Kidney capillary endothelial cell (primary cell): ENCODE measurements around the gene APBA2.

Experiments used
- DNase-seq: peaks from one replicate; pipeline ENCODE4 v3.0.0-alpha.2; 2018; ENCODE audit warnings: low spot score

The APBA2 gene

GRCh38 chr15:28957606-28958498, 72.1 kb downstream of the APBA2 start:
- DNase-seq: no peak

- no peak for DNase-seq
These were observed 73.6 kb downstream of the APBA2 start for GRCh38 chr15:28959326-28959725.

- peak; percentile 60 for DNase-seq
These were observed 75.2 kb downstream of the APBA2 start for GRCh38 chr15:28960979-28961378.

GRCh38 chr15:28961391-28961790, 75.6 kb downstream of the APBA2 start:
- no peak for DNase-seq

GRCh38 chr15:28962851-28963710, 77.3 kb downstream of the APBA2 start:
- DNase-seq: no peak

- DNase-seq: no peak
These were observed 77.9 kb downstream of the APBA2 start for GRCh38 chr15:28963711-28964081.

- no peak for DNase-seq
These were observed 78.3 kb downstream of the APBA2 start for GRCh38 chr15:28964098-28964497.

- DNase-seq: no peak
These were observed 81.3 kb downstream of the APBA2 start for GRCh38 chr15:28967066-28967465.

- no peak for DNase-seq
These were observed 82.2 kb downstream of the APBA2 start for GRCh38 chr15:28967990-28968389.

- DNase-seq: no peak
These were observed 83.8 kb downstream of the APBA2 start for GRCh38 chr15:28969511-28970085.

- no peak for DNase-seq
These were observed 88.4 kb downstream of the APBA2 start for GRCh38 chr15:28974142-28974541.

GRCh38 chr15:28975766-28976179, 90.0 kb downstream of the APBA2 start:
- DNase-seq: peak; percentile 62

GRCh38 chr15:28977377-28978010, 91.7 kb downstream of the APBA2 start:
- DNase-seq: peak; percentile 88

- DNase-seq: no peak
These were observed 92.2 kb downstream of the APBA2 start for GRCh38 chr15:28978011-28978378.

- DNase-seq: no peak
These were observed 92.9 kb downstream of the APBA2 start for GRCh38 chr15:28978661-28979060.

GRCh38 chr15:28979208-28979841, 93.6 kb downstream of the APBA2 start:
- no peak for DNase-seq

- no peak for DNase-seq
These were observed 95.1 kb downstream of the APBA2 start for GRCh38 chr15:28980709-28981350.

GRCh38 chr15:28981351-28981720, 95.6 kb downstream of the APBA2 start:
- DNase-seq: no peak

GRCh38 chr15:28981921-28982320, 96.1 kb downstream of the APBA2 start:
- no peak for DNase-seq

GRCh38 chr15:28982886-28983285, 97.1 kb downstream of the APBA2 start:
- DNase-seq: no peak
